ENCODE data around the gene PRKN.

DNA sequence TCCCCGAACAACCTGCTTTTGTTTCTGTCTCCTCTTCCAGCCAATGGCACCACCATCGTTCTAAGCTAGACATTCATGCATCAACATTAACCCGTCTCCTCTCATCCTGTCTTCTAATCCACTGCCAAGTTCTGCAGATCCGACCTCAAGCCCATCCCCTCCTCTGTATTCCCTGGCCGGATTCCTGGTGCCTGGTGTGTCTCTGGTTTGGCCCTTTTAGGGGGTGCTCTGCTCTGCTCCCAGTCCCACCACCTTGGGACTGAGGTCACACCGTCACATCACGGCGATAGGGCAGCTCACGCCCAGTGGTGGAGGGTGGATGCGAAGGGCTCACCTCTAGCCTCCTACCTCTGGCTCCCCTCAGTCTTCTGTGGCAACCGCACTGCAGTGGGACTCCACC, 1351.2 kb downstream of the PRKN start:
- TF ChIP-seq, protein P1, sequence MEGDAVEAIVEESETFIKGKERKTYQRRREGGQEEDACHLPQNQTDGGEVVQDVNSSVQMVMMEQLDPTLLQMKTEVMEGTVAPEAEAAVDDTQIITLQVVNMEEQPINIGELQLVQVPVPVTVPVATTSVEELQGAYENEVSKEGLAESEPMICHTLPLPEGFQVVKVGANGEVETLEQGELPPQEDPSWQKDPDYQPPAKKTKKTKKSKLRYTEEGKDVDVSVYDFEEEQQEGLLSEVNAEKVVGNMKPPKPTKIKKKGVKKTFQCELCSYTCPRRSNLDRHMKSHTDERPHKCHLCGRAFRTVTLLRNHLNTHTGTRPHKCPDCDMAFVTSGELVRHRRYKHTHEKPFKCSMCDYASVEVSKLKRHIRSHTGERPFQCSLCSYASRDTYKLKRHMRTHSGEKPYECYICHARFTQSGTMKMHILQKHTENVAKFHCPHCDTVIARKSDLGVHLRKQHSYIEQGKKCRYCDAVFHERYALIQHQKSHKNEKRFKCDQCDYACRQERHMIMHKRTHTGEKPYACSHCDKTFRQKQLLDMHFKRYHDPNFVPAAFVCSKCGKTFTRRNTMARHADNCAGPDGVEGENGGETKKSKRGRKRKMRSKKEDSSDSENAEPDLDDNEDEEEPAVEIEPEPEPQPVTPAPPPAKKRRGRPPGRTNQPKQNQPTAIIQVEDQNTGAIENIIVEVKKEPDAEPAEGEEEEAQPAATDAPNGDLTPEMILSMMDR (IDR thresholded peaks at IDR 0.05; ENCODE audit: poor library complexity): no peak
- TF ChIP-seq EZH2 (IDR thresholded peaks at IDR 0.05; ENCODE audit: borderline replicate concordance) (no peak), EZH2phosphoT487 (IDR thresholded peaks at IDR 0.05; ENCODE audit: low read depth, severe bottlenecking, unreplicated experiment) (no peak)
